GM19467 (cell line): ENCODE measurements around the gene MMP25.
"Not testable (repeated sequence)": the region's sequence is repeated elsewhere in the genome, so short reads cannot be mapped to it uniquely, and the experiment has no call there.

Experiments
- ATAC-seq: cut with Tn5 transposase; IDR thresholded peaks from one replicate; pipeline ENCODE4 v1.9.1; 2021; ENCODE audit warnings: mild to moderate bottlenecking, moderate library complexity; ENCODE audit not compliant: unreplicated experiment

MMP25 gene

DNA sequence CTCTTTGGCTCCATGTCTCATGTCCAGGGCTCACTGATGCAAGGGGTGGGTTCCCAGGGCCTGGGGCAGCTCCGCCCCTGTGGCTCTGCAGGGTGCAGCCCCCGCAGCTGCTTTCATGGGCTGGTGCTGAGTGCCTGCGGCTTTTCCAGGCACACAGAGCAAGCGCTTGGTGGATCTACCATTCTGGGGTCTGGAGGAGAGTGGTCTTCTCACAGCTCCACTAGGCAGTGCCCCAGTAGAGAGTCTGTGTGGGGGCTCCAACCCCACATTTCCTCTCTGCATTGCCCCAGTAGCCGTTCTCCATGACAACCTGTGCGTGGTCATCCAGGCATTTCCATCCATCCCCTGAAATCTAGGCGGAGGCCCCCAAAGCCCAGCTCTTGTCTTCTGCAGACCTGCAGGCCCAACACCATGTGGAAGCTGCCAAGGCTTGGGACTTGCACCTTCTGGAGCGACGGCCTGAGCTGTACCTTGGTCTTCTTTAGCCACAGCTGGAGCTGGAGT is 24.3 kb downstream of the MMP25 start:
- no peak for ATAC-seq

DNA sequence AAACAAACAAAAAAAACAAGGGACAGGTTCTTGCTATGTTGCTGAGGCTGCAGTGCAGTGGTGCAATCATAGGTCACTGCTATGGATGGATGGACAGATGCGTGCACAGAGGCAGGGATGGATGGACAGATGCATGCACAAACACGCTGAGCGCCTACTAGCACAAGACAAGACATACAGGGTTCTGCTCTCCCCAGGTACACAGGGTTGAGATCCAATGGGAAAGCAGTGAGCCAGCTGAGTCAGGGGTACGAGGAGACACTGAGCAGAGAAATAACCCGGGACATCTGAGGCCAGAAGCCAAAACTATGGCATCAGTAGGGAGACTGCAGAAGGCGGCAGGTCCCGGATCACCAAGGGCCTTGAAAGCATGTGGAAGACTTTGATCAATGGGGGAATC is 25.3 kb downstream of the MMP25 start:
- no peak for ATAC-seq

DNA sequence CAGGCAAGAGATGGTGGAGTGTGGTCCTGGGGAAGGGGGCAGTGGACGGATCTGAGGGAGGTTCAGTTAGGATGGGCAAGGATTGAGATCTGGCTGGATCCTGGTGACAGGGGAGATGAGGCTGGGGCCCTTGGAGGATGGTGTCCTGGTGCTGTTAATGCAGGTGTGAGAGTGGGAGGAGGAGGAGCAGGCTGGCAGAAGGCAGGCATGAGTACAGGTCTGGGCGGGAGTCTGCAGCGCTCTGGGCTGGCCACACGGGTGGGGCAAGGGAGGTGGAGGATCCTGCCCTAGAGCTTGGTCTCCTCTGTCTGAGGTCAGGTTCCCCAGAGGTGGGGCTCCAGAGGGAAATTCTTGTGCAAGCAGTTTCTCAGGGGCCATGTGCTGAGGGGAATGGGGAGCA is 25.8 kb downstream of the MMP25 start:
- ATAC-seq: not testable (repeated sequence)

DNA sequence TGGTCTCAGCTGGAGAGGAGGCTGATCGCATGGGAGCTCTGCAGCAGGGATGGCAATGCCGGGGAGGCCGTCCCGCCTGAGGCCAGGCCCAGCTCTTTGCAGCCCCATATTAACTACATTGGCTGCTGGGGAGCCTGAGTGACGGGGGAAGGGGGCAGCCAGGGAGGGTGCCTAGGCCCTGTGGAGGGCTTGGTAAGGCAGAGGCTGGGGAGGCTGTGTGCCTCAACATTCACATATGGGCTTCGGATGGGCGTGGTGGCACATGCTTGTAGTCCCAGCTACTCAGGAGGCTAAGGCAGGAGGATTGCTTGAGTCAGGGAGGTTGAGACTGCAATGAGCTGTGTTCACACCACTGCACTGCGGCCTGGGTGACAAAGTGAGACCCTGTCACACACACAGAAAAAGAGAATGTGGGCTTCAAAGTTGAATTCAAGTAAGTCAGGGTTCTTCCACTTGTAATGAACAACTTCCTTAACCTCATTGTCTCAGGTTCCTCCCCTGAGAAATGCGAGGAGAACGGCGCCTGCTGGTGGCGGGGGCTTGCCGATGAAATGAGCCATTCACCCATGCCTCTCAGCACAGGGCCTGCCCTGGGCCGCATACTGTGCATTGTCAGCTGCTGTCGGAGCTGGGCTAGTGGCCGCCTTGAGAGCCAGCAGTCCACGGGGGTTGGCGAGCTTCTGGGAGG is 26.4 kb downstream of the MMP25 start:
- not testable (repeated sequence) for ATAC-seq

DNA sequence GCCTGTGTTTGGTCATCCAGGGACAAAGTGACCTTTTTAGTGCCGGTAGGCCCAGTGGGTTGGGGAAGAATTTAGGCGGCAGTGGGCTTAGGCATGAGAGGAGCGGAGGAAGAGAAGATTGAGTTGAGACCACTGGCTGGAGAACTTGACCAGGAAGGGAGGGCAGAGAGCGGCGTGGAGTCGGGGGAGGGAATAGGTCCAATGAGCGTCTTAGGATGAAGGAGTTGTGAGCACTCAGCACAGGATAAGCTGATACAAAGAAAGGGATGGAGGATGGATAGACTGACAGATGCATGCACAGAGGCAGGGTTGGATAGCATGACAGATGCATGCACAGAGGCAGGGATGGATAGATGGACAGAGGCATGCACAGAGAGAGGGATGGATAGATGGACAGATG is 27.1 kb downstream of the MMP25 start:
- ATAC-seq: no peak

DNA sequence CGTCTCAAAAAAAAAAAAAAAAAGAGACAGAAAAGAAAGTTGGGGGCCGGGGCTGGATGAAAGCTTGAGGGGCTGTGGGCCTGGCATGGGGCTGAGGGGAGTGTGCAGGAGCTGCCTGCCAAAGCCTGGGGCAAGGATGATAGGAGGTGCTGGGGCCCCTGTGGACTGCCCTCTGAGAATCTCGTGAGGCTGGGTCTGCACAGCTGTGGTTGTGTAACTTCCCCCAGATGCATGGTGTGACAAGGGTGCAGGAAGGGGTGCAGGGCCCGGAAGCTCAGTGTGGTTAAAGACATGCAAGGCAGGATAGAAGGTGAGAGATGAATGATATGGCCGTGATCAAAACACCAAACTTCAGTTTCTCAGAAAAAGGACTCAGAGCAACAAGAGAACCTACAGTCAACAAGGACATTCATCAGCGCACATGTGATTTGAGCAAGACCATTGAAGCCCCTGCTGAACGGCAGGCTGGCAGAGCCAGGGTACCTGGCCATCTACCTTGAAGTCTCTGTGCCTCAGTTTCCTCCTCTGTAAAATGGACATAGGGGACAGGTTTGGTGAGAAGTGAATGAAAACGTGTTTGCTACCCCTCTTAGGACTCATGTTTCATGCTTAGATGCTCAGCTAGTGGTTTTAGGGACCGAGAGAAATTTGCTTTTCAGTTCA is 28.6 kb downstream of the MMP25 start:
- peak; percentile 74 for ATAC-seq

DNA sequence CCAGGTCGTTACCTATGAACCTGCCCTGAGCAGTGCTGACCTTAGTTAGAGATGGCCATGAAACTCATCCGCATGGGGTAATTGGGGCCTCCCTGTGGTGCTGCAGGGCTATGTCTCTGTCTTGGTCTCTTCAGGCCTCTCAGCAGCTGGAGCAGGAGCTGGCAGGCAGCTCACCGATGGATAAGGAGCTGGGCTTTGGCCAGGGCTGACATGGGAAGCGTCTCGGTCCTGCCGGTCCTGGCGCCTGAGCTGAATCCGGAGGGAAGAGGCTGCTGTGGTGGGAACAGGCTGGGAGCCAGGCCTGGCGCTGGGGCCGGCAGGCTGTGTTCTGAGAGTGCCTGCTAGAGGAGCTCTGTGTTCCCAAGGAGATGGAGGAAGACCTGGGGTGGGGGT is 29.2 kb downstream of the MMP25 start:
- ATAC-seq: no peak

DNA sequence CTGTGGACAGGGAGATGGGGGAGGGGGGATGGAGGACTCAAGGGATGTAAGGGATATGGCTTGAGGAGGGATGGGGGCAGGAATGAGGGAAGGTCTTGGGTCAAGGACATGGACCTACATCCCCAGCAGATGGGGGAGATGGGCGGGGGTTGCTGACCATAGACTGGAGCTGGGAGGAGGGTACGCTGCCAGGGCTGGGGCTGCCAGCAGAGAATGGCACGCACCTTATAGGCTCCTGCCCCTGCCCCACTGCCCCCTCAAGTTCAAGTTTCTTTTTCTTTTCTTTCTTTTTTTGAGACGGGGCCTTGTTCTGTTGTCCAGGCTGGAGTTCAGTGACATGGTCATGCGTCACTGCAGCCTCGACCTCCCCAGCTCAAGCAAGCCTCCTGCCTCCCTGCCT is 29.6 kb downstream of the MMP25 start:
- ATAC-seq: not testable (repeated sequence)

DNA sequence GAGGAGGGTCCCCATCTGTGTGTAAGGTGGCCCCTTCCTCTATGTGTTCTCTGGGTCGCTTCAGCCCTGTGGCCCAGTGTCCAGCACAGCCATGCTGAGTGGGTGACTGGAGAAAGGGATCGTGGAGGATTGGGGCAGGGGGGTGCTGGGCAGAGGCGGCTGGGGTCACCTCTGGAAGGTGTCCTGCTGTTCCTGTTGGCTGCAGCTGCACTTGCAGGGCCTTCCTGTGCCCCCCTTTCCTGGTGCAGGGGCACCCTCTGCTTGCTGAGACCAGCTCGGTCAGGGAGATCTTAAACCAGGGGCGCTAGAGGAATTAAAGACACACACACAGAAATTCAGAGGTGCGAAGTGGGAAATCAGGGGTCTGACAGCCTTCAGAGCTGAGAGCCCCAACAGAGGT is 30.2 kb downstream of the MMP25 start:
- no peak for ATAC-seq

DNA sequence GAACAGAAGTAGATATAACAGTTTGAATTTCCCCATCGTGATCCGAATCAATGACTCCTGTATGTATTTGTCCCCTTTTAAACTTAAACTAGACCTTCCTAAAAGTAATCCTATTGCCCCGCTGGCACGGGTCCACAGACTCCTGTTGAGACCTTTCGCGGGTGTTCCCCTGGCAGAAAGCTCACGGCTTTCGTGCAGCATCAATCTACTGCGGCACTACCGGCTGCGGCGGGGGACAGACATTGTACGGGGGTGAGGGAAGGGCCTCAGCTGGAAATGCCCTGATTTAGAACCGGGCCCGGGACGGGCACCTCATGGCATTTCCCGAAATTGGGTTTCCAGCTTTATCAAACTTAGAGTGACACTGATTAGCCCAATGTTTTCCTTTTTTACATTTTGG is 33.7 kb downstream of the MMP25 start:
- ATAC-seq: no peak

DNA sequence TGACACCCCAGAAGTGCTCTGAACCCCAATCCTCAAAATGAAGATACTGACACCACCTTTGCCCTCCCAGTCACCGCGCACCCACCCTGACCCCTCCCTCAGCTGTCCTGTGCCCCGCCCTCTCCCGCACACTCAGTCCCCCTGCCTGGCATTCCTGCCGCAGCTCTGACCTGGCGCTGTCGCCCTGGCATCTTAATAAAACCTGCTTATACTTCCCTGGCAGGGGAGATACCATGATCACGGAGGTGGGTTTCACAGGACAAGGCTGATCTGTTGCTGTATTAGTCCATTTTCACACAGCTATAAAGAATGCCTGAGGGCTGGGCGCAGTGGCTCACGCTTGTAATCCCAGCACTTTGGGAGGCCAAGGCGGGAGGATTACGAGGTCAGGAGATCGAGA is 35.6 kb downstream of the MMP25 start:
- ATAC-seq: not testable (repeated sequence)

DNA sequence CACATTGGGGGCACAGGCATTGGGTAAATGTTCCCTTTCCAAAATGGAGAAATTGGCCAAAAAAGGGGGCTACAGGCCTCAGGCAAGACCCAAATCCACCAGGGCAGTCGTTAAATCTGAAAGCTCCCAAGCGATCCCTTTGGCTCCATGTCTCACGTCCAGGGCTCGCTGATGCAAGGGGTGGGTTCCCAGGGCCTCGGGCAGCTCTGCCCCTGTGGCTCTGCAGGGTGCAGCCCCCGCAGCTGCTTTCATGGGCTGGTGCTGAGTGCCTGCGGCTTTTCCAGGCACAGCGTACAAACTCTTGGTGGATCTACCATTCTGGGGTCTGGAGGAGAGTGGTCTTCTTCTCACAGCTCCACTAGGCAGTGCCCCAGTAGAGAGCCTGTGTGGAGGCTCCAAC is 37.0 kb downstream of the MMP25 start:
- not testable (repeated sequence) for ATAC-seq

DNA sequence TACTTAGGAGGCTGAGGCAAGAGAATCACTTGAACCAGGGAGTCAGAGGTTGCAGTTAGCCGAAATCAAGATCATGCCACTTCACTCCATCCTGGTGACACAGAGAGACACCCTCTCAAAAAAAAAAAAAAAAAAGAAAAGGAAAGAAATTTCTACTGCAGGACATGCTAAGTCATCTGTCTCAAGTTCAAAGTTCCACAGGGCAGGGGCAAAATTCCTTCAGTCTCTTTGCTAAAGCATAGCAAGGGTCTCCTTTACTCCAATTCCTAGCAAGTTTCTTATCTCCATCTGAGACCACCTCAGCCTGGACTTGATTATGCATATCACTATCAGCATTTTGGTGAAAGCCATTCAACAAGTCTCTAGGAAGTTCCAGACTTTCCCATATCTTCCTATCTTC is 38.1 kb downstream of the MMP25 start:
- no peak for ATAC-seq

DNA sequence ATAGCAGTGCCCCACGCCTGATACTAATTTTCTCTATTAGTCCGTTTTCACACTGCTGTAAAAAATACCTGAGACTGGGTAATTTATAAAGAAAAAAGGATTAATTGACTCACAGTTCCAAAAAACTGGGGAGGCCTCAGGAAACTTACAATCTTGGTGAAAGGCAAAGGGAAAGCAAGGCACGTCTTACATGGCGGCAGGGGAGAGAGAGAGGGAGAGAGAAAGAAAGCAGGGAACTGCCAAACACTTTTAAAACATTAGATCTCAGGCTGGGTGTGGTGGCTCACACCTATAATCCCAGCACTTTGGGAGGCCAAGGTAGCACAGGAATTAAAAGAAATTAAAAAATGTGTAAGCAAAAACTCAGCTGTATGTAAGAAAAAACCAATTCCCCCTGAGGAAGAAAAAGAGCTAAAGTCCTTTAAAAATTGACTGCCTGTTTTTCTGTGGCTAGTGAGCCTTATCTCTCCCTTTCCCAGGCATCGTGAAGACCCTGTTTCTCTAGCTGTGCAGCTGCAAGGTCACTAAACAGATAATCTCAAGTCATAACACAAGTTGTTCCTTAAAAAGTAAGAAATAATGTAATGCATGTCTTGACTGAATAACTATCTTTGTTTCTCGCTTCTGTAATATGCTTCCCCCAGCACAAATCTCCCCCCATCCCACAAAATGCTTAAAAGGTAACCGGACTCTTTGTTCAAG is 38.8 kb downstream of the MMP25 start:
- ATAC-seq: no peak

DNA sequence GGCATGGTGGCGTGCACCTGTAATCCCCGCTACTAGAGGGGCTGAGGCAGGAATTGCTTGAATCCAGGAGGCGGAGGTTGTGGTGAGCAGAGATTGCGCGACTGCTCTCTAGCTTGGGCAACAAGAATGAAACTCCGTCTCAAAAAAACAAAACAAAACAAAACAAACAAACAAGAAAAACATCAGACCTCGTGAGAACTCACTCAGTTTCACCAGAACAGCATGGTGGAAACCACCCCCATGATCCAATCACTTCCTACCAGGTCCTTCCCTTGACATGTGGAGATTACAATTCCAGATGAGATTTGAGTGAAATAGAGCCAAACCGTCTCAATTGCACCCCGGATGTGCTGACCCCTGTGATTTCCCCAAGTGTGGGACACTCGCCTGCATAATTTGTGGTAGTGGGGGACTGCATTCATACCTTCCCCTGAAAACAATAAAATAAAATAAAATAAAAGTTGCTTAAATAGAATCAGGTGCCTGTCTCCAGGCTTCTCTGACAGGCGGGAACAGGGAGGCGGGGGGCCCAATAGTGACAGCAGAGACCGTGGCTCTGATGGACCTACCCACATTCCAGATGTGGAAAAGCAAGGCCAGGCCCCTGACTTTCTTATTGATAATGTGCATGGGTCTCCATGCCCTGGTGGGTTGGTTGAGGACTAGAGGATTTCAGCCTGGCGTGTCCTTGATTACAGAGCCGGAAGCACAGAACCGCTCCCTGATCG is 39.7 kb downstream of the MMP25 start:
- no peak for ATAC-seq

DNA sequence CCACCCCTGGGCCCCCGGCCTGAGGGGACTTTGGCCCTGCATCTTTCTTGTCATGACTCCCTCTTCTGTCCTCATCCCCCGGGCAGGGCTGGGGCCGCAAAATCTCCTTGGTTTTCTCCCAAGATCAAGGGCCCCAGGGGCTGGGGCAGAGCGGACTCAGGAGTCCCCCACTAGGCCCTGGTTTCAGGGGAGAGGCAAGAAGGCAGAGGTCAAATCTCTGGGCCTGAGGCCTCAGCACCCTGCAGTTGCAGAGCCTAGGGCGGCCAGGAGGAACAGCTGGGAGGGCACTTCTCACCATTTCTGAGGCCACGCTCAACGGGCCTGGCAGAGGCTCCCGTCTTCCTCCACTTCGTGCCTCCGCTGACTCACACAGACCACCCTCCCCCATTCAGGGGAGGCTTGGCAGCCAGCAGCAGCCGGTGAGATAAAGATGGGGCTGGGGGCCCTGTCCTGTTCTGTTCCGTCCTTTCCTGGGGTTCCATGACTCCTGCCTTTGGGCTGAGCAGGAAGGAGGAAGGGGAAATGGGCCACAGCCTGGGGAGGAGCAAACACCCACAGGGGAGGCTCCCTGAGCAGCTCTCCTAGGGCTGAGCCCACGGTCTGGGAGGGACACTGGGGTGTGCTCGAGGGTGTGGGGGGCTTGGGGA is 40.4 kb downstream of the MMP25 start:
- no peak for ATAC-seq

DNA sequence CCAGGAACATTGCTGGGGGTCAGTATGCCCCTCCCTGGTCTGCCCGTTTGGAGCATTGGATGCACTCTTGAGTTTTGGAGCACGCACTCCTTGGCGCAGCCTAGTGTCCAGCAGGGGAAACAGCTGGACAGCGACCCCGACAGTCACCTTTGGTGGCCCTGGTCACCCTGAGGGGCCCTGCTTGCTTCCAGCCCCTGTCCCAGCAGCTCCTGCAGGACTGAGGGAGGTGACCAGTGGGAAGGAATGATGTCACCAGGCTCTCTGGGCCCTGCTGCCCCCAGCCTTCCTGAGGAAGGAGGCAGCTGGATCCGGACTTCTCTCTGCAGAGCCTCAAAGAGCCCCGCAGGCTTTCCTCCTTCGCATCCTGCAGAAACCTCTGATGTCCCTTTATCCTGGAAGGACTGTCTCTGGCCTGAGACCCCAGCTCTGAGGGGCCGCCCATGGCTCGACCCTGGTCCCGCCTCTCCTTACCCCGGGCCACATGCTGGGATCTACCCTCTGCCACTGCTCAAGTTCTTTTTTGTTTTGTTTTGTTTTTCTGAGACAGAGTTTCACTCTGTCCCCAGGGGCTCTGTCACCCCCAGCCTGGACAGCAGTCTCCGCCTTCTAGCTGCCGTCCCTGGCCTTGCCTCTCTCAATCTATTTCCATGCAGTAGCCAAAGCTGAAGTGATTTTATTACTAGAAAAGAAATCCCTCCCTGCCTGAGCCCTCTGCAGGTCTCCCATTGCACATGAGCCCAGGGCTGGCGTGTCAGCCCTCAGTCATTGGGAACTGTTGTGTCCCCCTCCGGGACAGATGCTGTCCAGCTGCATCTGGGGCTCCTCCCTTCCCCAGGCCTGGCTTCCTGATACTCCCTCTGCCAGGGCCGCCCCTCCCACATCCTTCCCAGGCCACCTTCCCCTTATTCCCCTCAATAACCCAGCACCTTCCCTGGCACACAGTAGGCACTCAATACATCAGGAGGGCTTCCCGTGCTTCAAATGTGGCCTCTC is 41.2 kb downstream of the MMP25 start:
- ATAC-seq: no peak

DNA sequence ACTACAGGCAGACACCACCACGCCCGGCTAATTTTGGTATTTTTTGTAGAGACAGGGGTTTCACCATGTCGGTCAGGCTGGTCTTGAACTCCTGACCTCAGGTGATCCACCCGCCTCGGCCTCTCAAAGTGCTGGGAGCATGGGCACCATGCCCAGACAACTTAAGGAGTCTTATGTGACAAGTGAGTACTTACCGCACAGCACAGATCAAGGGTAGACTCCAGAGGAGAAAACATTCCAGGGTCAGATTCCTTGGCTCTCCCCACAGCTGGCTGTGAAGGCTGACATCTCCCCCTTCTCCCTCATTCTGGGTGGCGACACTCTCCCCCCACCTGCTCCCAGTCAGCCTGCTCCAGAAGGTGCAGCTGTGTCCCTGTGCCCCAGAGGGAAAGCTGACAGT is 42.1 kb downstream of the MMP25 start:
- no peak for ATAC-seq

DNA sequence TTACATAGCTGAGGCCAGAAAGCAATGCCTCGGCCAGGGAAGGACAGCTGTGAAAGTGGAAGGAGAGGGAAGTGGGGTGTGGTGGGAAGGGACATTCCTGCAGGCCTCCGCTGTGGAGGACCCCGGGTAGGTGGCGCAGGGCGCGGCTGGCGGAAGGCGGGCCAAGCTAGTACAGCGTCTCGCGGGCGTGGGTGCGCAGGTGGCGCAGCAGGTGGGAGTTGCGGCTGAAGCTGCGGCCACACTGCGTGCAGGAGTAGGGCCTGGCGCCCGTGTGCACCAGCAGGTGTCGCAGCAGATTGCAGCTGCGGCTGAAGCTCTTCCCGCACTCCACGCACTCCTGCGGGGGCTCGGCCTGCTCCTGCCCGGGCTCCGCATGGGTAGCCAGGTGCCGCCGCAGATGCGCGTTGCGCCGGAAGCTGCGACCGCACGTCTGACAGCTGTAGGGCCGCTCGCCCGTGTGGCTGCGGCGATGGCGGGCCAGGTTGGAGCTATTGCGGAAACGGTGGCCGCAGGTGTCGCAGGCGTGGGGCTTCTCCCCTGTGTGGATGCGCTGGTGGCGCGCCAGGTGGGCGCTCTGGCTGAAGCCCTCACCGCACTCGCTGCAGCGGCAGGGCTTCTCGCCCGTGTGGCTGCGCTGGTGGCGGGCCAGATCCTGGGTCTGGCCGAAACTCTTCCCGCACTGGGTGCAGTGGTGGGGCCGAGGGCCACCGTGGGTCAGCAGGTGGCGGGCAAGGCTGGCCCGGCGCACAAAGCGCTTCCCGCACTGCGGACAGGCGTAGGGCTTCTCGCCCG is 42.8 kb downstream of the MMP25 start:
- no peak for ATAC-seq
